CD14-positive monocyte (primary cell): Measurements from ENCODE around the gene CMTM8. TPM values are rescaled to one million over a fixed set of nuclear protein-coding genes. Genes with fewer than 3 reads are reported as not detected.

Source experiments
- DNase-seq, 3 donors: peaks; one replicate each; pipeline ENCODE4 v3.0.0-alpha.2; 2011 to 2022
- H2AFZ ChIP-seq: 2 replicates; pipeline ENCODE4 v1.6.0; 2012; ENCODE audit warnings: mild to moderate bottlenecking, low read depth, low read length, inconsistent platforms; ENCODE audit not compliant: insufficient read depth, poor library complexity, severe bottlenecking
- H3K27ac ChIP-seq, 2 donors: 1 replicate in 1 of 2; 2 replicates in 1 of 2; pipeline ENCODE4 v1.5.1; 2012 to 2013; ENCODE audit warnings: low read length in 2 of 2, control low read depth in 1 of 2, inconsistent platforms in 1 of 2, low read depth in 1 of 2, mild to moderate bottlenecking in 1 of 2
- H3K27me3 ChIP-seq, 2 donors: one replicate each; pipeline versions ENCODE4 v1.6.0 to v1.6.1; 2011 to 2013; ENCODE audit warnings: low read length in 2 of 2; ENCODE audit not compliant: control insufficient read depth in 2 of 2, insufficient read depth in 2 of 2
- H3K36me3 ChIP-seq, 2 donors: replicated peaks in 1 of 2; 1 replicate in 1 of 2; 2 replicates in 1 of 2; pipeline versions ENCODE4 v1.5.1 to v1.6.1; 2012 to 2013; ENCODE audit warnings: low read length in 2 of 2, control low read depth in 1 of 2, inconsistent platforms in 1 of 2, mild to moderate bottlenecking in 1 of 2; ENCODE audit not compliant: insufficient read depth in 2 of 2, control insufficient read depth in 1 of 2
- H3K4me1 ChIP-seq, 2 donors: 1 replicate in 1 of 2; 2 replicates in 1 of 2; pipeline versions ENCODE4 v1.5.1 to v1.6.1; 2012 to 2013; ENCODE audit warnings: low read length in 2 of 2, control low read depth in 1 of 2, inconsistent platforms in 1 of 2, mild to moderate bottlenecking in 1 of 2, moderate library complexity in 1 of 2; ENCODE audit not compliant: insufficient read depth in 2 of 2, control insufficient read depth in 1 of 2
- H3K4me2 ChIP-seq: replicated peaks from 2 replicates; pipeline ENCODE3; 2012; ENCODE audit warnings: low read length, moderate library complexity, mild to moderate bottlenecking; ENCODE audit not compliant: poor library complexity, severe bottlenecking; ENCODE audit errors: extremely low read depth
- H3K4me3 ChIP-seq, 3 experiments: fragments of 200-600 bp in 1 of 3; sonication (generic) in 1 of 3; replicated peaks in 1 of 3; 1 replicate in 2 of 3; 2 replicates in 1 of 3; pipeline ENCODE4 v1.5.1; 2011 to 2013; ENCODE audit warnings: low read length in 3 of 3, mild to moderate bottlenecking in 3 of 3, control low read depth in 2 of 3, low read depth in 2 of 3, inconsistent platforms in 1 of 3, moderate library complexity in 1 of 3
- H3K79me2 ChIP-seq: 2 replicates; pipeline ENCODE4 v1.6.0; 2012; ENCODE audit warnings: mild to moderate bottlenecking, control low read depth, inconsistent platforms, low read length, moderate library complexity; ENCODE audit not compliant: insufficient read depth
- H3K9ac ChIP-seq: 2 replicates; pipeline ENCODE4 v1.6.0; 2017; ENCODE audit warnings: low read length, mild to moderate bottlenecking; ENCODE audit not compliant: insufficient read depth, poor library complexity, severe bottlenecking
- H3K9me3 ChIP-seq, 2 donors: replicated peaks in 1 of 2; 1 replicate in 1 of 2; 2 replicates in 1 of 2; pipeline versions ENCODE4 v1.5.1 to v1.6.1; 2012 to 2013; ENCODE audit warnings: low read length in 2 of 2, control low read depth in 1 of 2; ENCODE audit not compliant: control insufficient read depth in 1 of 2, insufficient read depth in 1 of 2
- H4K20me1 ChIP-seq: 2 replicates; pipeline ENCODE4 v1.6.0; 2012; ENCODE audit warnings: mild to moderate bottlenecking, low read length, control low read depth, moderate library complexity; ENCODE audit not compliant: insufficient read depth
- H3K27ac Mint-ChIP-seq, 7 donors: one replicate each; pipeline ENCODE4 v1.8.0; 2020; ENCODE audit warnings: mild to moderate bottlenecking in 7 of 7, mixed read lengths in 7 of 7, moderate library complexity in 6 of 7, inconsistent platforms in 2 of 7
- H3K27me3 Mint-ChIP-seq, 3 donors: one replicate each; pipeline ENCODE4 v1.8.0; 2021 to 2022; ENCODE audit warnings: low read depth in 3 of 3, mild to moderate bottlenecking in 3 of 3, mixed read lengths in 3 of 3, moderate library complexity in 3 of 3, inconsistent platforms in 1 of 3
- H3K36me3 Mint-ChIP-seq, 2 donors: one replicate each; pipeline ENCODE4 v1.8.0; 2020; ENCODE audit warnings: mixed read lengths in 2 of 2, inconsistent platforms in 1 of 2, mild to moderate bottlenecking in 1 of 2
- H3K4me1 Mint-ChIP-seq: one replicate; pipeline ENCODE4 v1.8.0; 2020; ENCODE audit warnings: mild to moderate bottlenecking, mixed read lengths
- H3K4me3 Mint-ChIP-seq, 2 donors: one replicate each; pipeline ENCODE4 v1.8.0; 2020; ENCODE audit warnings: mild to moderate bottlenecking in 2 of 2, mixed read lengths in 2 of 2, moderate library complexity in 1 of 2
- H3K9me3 Mint-ChIP-seq, 7 donors: one replicate each; pipeline ENCODE4 v1.8.0; 2020 to 2022; ENCODE audit warnings: mixed read lengths in 7 of 7, mild to moderate bottlenecking in 6 of 7, moderate library complexity in 6 of 7, inconsistent platforms in 2 of 7
- WGBS: methylation state at CpG from one replicate; pipeline ENCODE4 v1.1.5; 2013; ENCODE audit warnings: missing lambda C conversion rate; ENCODE audit not compliant: insufficient coverage; 5-methylcytosine and 5-hydroxymethylcytosine counted together
- intact Hi-C, 2 donors: fragments of 100-400 bp; cut with micrococcal nuclease; formaldehyde crosslinking; loops; one replicate each; pipeline versions ENCODE4 v1.15.0 to v1.15.1; 2023
- polyA plus RNA-seq, 3 donors: library from polyadenylated mRNA; depleted of rRNA in 1 of 3; unstranded in 2 of 3; stranded (reverse) in 1 of 3; fragments of 300-500 nt in 2 of 3; fragments of >200 nt in 1 of 3; fragmentation: Illumina TruSeq in 2 of 3; gene quantifications; 1 replicate in 2 of 3; 2 replicates in 1 of 3; pipeline ENCODE4 v1.2.3, GENCODE V29; 2012 to 2021
- TF ChIP-seq, protein P1 (sequence below): fragments of 200-600 bp; IDR thresholded peaks from one replicate; pipeline ENCODE4 v1.8.0; 2022; ENCODE audit warnings: antibody characterized with exemption, mild to moderate bottlenecking

The CMTM8 gene
- polyA plus RNA-seq, 3 donors, result 0.46 to 2.5 (median 0.94) TPM

DNA sequence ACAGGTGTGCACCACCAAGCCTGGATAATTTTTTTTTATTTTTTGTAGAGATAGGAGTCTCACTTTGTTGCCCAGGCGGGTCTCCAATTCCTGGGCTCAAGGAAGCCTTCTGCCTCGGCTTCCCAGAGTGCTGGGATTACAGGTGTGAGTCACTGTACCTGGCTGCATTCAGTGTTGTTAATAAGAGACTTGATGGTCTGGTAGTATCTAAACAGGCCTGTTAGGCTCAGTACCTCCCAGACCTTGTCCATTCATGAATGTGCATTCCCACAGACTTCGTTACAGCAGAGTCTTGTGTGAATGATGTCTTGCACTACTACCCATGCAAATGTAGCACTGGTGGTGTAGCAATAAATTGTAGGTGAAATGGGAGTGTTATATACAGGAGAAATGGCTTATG, 17.7 kb downstream of the CMTM8 start:
- no peak overlapping the region for H2AFZ ChIP-seq
- H3K36me3 Mint-ChIP-seq, result no peaks in the 10 kb centered on the region
- H4K20me1 ChIP-seq, result no peaks in the 10 kb centered on the region
- peaks cover 4 to 19% (median 12%) of the 10 kb centered on the region in 7 donors for H3K9me3 Mint-ChIP-seq
- H3K4me3 ChIP-seq, result no peak overlapping the region
- 100% methylated on average over 2 of the region's 3 CpGs for WGBS
- H3K27me3 Mint-ChIP-seq, result peaks cover 2 to 4% (median 2%) of the 10 kb centered on the region in 3 donors
- DNase-seq, result no peak
- no peak overlapping the region for H3K4me2 ChIP-seq
- no peak overlapping the region for H3K9ac ChIP-seq
- TF ChIP-seq, protein P1, sequence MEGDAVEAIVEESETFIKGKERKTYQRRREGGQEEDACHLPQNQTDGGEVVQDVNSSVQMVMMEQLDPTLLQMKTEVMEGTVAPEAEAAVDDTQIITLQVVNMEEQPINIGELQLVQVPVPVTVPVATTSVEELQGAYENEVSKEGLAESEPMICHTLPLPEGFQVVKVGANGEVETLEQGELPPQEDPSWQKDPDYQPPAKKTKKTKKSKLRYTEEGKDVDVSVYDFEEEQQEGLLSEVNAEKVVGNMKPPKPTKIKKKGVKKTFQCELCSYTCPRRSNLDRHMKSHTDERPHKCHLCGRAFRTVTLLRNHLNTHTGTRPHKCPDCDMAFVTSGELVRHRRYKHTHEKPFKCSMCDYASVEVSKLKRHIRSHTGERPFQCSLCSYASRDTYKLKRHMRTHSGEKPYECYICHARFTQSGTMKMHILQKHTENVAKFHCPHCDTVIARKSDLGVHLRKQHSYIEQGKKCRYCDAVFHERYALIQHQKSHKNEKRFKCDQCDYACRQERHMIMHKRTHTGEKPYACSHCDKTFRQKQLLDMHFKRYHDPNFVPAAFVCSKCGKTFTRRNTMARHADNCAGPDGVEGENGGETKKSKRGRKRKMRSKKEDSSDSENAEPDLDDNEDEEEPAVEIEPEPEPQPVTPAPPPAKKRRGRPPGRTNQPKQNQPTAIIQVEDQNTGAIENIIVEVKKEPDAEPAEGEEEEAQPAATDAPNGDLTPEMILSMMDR, result no peak
- no peaks in the 10 kb centered on the region for H3K79me2 ChIP-seq
- no peaks in the 10 kb centered on the region for H3K4me1 Mint-ChIP-seq
- no peak overlapping the region for H3K27ac Mint-ChIP-seq
- H3K27me3 ChIP-seq, result no peaks in the 10 kb centered on the region
- no peak overlapping the region for H3K27ac ChIP-seq
- intact Hi-C loops, result no loop called here
- H3K4me3 Mint-ChIP-seq, result no peak overlapping the region
- no peaks in the 10 kb centered on the region for H3K36me3 ChIP-seq
- H3K4me1 ChIP-seq, result no peaks in the 10 kb centered on the region
- H3K9me3 ChIP-seq, result peaks cover 0 to 6% of the 10 kb centered on the region in 2 donors

GRCh38 chr3:32257042-32257441, 18.6 kb downstream of the CMTM8 start:
- no peaks in the 10 kb centered on the region for H3K4me1 Mint-ChIP-seq
- intact Hi-C loops, result no loop called here
- Histone ChIP-seq H3K27ac (no peak overlapping the region), H4K20me1 (no peaks in the 10 kb centered on the region), H3K9me3 (peaks cover 0 to 6% of the 10 kb centered on the region in 2 donors), H2AFZ (no peak overlapping the region), H3K4me2 (no peak overlapping the region), H3K27me3 (no peaks in the 10 kb centered on the region), H3K4me1 (no peaks in the 10 kb centered on the region), H3K36me3 (no peaks in the 10 kb centered on the region), H3K4me3 (no peak overlapping the region), H3K9ac (no peak overlapping the region), H3K79me2 (no peaks in the 10 kb centered on the region)
- no peak overlapping the region for H3K27ac Mint-ChIP-seq
- DNase-seq, result no peak
- H3K4me3 Mint-ChIP-seq, result no peak overlapping the region
- H3K9me3 Mint-ChIP-seq, result peaks cover 4 to 19% (median 12%) of the 10 kb centered on the region in 7 donors
- no CpG with 5 or more reads among the region's 3 CpGs for WGBS
- no peaks in the 10 kb centered on the region for H3K36me3 Mint-ChIP-seq
- peaks cover 2 to 3% (median 2%) of the 10 kb centered on the region in 3 donors for H3K27me3 Mint-ChIP-seq
- TF ChIP-seq, protein P1, result no peak
